MM.1S (cell line): Measurements from ENCODE around the gene RDH13.

ENCODE experiments used
- EZH2 ChIP-seq: fragments of 300-600 bp; sonication (generic); optimal IDR thresholded peaks from 2 replicates; pipeline ENCODE3; 2017; ENCODE audit warnings: low read depth, mild to moderate bottlenecking, antibody characterized with exemption, low read length, mixed read lengths
- EZH2phosphoT487 ChIP-seq: fragments of 300-600 bp; sonication (generic); IDR thresholded peaks from 2 replicates; pipeline ENCODE4 v1.6.1; 2018; ENCODE audit warnings: antibody characterized with exemption, low read length
- TF ChIP-seq, protein P1 (sequence below): fragments of 300-600 bp; sonication (generic); IDR thresholded peaks from 2 replicates; pipeline ENCODE4 v1.5.1; 2016; ENCODE audit warnings: antibody characterized with exemption, low read length, mixed read lengths

DNA sequence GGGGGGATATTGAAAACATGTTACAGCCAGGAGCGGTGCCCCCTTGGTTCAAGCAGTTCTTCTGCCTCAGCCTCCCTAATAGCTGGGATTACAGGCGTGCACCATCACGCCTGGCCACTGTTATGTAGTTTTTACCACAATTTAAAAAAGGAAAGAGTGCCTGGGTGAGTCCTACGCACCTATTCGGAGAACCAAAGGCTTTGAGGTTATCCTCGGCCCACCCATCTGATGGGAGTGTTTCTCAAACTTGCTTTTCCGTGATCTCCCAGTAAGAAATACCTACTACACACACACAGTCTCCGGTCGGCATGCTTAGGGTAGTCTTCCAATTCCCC is 20.6 kb downstream of the RDH13 start:
- TF ChIP-seq, protein P1, sequence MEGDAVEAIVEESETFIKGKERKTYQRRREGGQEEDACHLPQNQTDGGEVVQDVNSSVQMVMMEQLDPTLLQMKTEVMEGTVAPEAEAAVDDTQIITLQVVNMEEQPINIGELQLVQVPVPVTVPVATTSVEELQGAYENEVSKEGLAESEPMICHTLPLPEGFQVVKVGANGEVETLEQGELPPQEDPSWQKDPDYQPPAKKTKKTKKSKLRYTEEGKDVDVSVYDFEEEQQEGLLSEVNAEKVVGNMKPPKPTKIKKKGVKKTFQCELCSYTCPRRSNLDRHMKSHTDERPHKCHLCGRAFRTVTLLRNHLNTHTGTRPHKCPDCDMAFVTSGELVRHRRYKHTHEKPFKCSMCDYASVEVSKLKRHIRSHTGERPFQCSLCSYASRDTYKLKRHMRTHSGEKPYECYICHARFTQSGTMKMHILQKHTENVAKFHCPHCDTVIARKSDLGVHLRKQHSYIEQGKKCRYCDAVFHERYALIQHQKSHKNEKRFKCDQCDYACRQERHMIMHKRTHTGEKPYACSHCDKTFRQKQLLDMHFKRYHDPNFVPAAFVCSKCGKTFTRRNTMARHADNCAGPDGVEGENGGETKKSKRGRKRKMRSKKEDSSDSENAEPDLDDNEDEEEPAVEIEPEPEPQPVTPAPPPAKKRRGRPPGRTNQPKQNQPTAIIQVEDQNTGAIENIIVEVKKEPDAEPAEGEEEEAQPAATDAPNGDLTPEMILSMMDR: no peak
- TF ChIP-seq EZH2phosphoT487: no peak
- no peak for TF ChIP-seq EZH2
